Measurements from ENCODE around the gene GRWD1.

Gene GRWD1

DNA sequence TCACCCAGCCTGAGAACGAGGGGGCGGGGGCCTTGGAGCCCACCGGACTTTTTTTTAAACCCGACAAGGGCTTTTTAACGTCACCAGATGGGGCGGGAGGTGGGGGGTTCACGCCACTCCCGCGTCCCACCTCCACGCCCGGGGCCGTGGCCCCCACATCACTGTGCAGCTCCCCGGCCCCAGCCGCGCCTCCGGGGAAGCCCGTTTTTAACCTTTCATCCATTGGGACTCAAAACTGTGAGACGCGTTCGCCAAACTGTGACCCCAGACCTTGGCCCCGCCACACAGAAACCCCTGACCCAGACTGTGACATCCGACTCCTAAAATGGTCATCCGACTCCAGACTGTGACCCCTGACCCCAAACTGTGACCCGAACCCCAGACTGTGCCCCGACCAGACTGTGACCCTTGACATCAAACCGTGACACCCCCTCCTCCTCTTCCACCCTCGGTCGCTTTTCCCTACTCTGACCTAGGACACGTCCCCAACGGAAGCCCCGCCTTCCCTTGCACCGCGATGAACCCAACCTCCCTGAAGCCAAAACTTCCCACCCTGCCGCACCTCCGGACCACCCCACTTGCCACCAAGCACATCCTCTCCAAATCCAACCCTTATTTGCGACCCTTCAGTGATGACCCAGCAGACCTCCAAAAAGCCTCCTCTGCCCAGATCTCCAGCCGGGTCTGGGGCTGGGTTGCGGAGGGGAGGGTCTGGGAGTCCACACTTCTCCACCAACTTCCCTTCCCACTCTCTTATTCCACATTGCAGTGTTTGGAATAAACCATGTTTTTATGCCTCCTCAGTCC is 1.5 kb upstream of the GRWD1 start:
- H3K4me3 ChIP-seq (ENCODE audit: low read depth, low read length) = peak overlapping the region; percentile 82
- peak; percentile 61 for DNase-seq (ENCODE audit: low read depth)
- TF ChIP-seq, protein P1, sequence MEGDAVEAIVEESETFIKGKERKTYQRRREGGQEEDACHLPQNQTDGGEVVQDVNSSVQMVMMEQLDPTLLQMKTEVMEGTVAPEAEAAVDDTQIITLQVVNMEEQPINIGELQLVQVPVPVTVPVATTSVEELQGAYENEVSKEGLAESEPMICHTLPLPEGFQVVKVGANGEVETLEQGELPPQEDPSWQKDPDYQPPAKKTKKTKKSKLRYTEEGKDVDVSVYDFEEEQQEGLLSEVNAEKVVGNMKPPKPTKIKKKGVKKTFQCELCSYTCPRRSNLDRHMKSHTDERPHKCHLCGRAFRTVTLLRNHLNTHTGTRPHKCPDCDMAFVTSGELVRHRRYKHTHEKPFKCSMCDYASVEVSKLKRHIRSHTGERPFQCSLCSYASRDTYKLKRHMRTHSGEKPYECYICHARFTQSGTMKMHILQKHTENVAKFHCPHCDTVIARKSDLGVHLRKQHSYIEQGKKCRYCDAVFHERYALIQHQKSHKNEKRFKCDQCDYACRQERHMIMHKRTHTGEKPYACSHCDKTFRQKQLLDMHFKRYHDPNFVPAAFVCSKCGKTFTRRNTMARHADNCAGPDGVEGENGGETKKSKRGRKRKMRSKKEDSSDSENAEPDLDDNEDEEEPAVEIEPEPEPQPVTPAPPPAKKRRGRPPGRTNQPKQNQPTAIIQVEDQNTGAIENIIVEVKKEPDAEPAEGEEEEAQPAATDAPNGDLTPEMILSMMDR (IDR thresholded peaks at IDR 0.05; ENCODE audit: low read depth, low read length) = no peak
- TF ChIP-seq MYC (IDR thresholded peaks at IDR 0.05; ENCODE audit: low read depth, low read length) = 0 out of 2 replicates have a peak, but pooled peaks have one; percentile 22

DNA sequence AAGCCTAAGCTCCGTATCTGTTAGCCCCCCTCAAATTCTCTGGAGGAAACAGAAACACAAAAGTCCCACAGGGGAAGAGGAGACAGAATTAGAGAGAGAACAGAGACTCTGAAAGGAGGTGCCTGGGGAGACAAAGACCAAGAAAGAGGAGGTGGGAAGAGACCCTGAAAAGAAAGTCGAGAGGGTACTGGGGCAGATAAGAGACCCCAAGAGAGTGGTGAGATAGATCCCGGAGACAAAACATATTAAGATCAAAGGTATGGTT is 915 bp upstream of the GRWD1 start:
- no peak for DNase-seq (ENCODE audit: low read depth)
- H3K4me3 ChIP-seq (ENCODE audit: low read depth, low read length) = peak overlapping the region; percentile 82
- TF ChIP-seq POLR2A (IDR thresholded peaks at IDR 0.05; ENCODE audit: extremely low read depth, insufficient read length) (no peak), MYC (IDR thresholded peaks at IDR 0.05; ENCODE audit: low read depth, low read length) (0 out of 2 replicates have a peak, but pooled peaks have one; percentile 16), MAX (IDR thresholded peaks at IDR 0.05; ENCODE audit: low read depth, low read length) (0 out of 2 replicates have a peak, but pooled peaks have one; percentile 45)

- TF ChIP-seq, protein P1 (IDR thresholded peaks at IDR 0.05; ENCODE audit: low read depth, low read length) = peak; percentile 90
- 0 out of 2 replicates have a peak, but pooled peaks have one; percentile 0 for TF ChIP-seq MYC (IDR thresholded peaks at IDR 0.05; ENCODE audit: low read depth, low read length)
- TF ChIP-seq MAX (IDR thresholded peaks at IDR 0.05; ENCODE audit: low read depth, low read length) = peak; percentile 3; the same call in 1 of the 2 replicates
- TF ChIP-seq POLR2A (IDR thresholded peaks at IDR 0.05; ENCODE audit: extremely low read depth, insufficient read length) = no peak
- H3K4me3 ChIP-seq (ENCODE audit: low read depth, low read length) = peak overlapping the region; percentile 82
- DNase-seq (ENCODE audit: low read depth) = peak; percentile 98
Observed at GRCh38 chr19:48445256-48445605, 552 bp upstream of the GRWD1 start.

- TF ChIP-seq POLR2A (IDR thresholded peaks at IDR 0.05; ENCODE audit: extremely low read depth, insufficient read length) = no peak
- TF ChIP-seq, protein P1 (IDR thresholded peaks at IDR 0.05; ENCODE audit: low read depth, low read length) = no peak
- TF ChIP-seq MAX (IDR thresholded peaks at IDR 0.05; ENCODE audit: low read depth, low read length) = 0 out of 2 replicates have a peak, but pooled peaks have one; percentile 16
- DNase-seq (ENCODE audit: low read depth) = no peak
- H3K4me3 ChIP-seq (ENCODE audit: low read depth, low read length) = peak overlapping the region; percentile 82
Observed at GRCh38 chr19:48446579-48446978, 796 bp downstream of the GRWD1 start.

DNA sequence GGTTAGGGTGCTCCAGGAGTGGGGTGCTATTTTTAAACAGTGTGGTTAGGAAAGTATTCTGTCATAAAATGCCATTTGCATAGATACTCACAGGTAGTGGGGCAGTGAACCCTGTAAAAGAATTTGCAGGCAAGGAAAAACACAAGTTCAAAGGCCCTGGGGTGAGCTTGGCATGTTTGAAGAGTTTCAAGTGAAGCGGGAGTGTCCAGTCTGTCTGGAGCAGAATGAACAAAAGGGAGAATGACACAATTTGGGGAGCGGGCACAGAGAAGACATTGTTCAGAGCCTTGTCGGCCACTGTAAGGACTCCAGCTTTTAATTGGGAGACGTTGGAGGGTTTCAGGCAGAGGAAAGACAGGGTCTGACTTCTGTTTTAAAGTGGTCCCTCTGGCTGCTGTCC is 2.8 kb downstream of the GRWD1 start:
- no peak overlapping the region for H3K4me3 ChIP-seq (ENCODE audit: low read depth, low read length)
- no peak for DNase-seq (ENCODE audit: low read depth)
- TF ChIP-seq MYC (IDR thresholded peaks at IDR 0.05; ENCODE audit: low read depth, low read length) (no peak), POLR2A (IDR thresholded peaks at IDR 0.05; ENCODE audit: extremely low read depth, insufficient read length) (no peak), MAX (IDR thresholded peaks at IDR 0.05; ENCODE audit: low read depth, low read length) (no peak)
- TF ChIP-seq, protein P1 (IDR thresholded peaks at IDR 0.05; ENCODE audit: low read depth, low read length) = no peak

- no peak for DNase-seq (ENCODE audit: low read depth)
- no peak overlapping the region for H3K4me3 ChIP-seq (ENCODE audit: low read depth, low read length)
- no peak for TF ChIP-seq MAX (IDR thresholded peaks at IDR 0.05; ENCODE audit: low read depth, low read length)
- TF ChIP-seq POLR2A (IDR thresholded peaks at IDR 0.05; ENCODE audit: extremely low read depth, insufficient read length) = no peak
- TF ChIP-seq MYC (IDR thresholded peaks at IDR 0.05; ENCODE audit: low read depth, low read length) = no peak
- TF ChIP-seq, protein P1 (IDR thresholded peaks at IDR 0.05; ENCODE audit: low read depth, low read length) = no peak
Observed at GRCh38 chr19:48450441-48450840, 4.7 kb downstream of the GRWD1 start.

Measured in NB4 (cell line).